ENCODE data around the gene HAGH. TPM values are rescaled to one million over a fixed set of nuclear protein-coding genes. Genes with fewer than 3 reads are reported as not detected.

The HAGH gene
- polyA plus RNA-seq, 1 experiment = 51.6 TPM

DNA sequence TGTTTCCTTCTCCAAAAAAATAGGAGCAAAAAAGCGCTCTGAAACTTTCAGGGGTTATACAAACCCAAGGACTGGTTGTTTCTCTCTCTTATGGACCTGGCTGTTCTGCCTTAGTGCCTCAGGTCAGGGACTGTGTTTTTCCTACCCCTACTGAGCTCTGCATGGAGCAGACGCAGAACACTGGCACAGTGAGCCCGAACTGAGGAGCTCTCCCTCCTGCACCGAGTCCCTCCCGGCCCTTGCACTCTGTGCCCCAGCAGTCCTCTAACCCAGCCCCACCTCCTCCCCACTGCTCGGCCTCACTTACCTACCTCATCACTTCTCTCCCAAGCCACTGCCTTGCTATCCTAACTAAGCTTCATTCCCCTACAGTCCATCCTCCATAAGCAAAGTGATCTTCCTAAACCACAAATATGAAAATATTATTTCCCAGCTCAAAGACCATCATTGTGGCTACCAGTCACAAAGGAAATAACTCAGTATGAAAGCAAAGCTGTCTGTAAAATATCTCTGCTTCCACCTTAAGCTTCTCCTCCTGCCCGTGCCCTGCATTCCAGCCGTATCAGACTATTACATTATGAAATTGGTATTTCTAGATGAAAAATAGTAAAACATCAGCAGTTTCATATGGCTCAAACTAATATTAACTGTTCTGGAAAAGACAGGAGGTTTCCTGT lies 31.7 kb upstream of the HAGH start:
- ChIA-PET POLR2A (interaction anchor here (0.5 kb wide), 1 partner anchor 250 kb away, joined by 6 read pairs; no protein-coding TSS in a partner anchor), CTCF (interaction anchor here (1.0 to 7.7 kb wide), 3 partner anchors 28 to 1190 kb away, joined by 3 to 48 read pairs (median 3); partner anchors contain the start of gene RHOT2)
- TF ChIP-seq, protein P1, sequence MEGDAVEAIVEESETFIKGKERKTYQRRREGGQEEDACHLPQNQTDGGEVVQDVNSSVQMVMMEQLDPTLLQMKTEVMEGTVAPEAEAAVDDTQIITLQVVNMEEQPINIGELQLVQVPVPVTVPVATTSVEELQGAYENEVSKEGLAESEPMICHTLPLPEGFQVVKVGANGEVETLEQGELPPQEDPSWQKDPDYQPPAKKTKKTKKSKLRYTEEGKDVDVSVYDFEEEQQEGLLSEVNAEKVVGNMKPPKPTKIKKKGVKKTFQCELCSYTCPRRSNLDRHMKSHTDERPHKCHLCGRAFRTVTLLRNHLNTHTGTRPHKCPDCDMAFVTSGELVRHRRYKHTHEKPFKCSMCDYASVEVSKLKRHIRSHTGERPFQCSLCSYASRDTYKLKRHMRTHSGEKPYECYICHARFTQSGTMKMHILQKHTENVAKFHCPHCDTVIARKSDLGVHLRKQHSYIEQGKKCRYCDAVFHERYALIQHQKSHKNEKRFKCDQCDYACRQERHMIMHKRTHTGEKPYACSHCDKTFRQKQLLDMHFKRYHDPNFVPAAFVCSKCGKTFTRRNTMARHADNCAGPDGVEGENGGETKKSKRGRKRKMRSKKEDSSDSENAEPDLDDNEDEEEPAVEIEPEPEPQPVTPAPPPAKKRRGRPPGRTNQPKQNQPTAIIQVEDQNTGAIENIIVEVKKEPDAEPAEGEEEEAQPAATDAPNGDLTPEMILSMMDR (IDR thresholded peaks at IDR 0.05; ENCODE audit: insufficient read depth, low read depth, low read length) = no peak
- no peak overlapping the region for H3K4me3 ChIP-seq (ENCODE audit: low read depth, low read length)
- no peaks in the 10 kb centered on the region for H3K36me3 ChIP-seq (ENCODE audit: control insufficient read depth, insufficient read depth, low read length)
- peaks cover 11% of the 10 kb centered on the region for H3K27me3 ChIP-seq (ENCODE audit: control insufficient read depth, insufficient read depth, low read length)
- DNase-seq (ENCODE audit: low read depth) = no peak

DNA sequence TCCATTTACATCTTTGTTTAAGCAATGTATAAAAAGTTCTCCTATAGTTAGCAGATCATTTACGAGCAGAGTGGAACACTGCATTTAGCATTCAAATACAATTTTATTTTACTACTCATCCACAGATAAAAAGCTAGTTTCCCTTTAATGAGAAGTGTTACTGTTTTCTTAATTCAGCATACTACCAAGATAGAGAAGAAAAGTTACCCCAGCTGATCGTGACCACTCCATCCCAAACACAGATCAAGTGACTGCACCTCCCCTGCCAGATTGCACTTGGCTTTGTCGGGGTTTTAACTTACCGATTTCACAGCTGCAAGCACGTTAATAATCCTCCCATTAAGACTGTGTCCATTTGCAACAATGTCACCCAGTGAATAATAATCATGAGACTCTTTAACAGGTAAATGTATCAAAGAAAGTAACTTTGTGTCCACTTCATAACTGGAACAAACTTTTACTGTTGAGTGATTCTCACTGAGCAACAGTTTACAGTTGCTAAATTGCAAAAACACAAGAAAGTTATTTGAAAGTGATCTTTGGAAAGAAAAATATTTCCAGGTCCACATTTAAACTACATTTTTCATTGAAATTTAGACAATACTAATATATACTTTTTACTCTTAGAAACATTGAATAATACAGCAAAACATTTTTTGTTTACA lies 30.9 kb upstream of the HAGH start:
- ChIA-PET POLR2A (no interaction called here), CTCF (interaction anchor here (1.0 to 7.7 kb wide), 2 partner anchors 72 to 1189 kb away, joined by 3 to 48 read pairs; partner anchors contain the start of gene RHOT2)
- Histone ChIP-seq H3K4me3 (ENCODE audit: low read depth, low read length) (no peak overlapping the region), H3K27me3 (ENCODE audit: control insufficient read depth, insufficient read depth, low read length) (peaks cover 11% of the 10 kb centered on the region), H3K36me3 (ENCODE audit: control insufficient read depth, insufficient read depth, low read length) (no peaks in the 10 kb centered on the region)
- DNase-seq (ENCODE audit: low read depth) = no peak
- TF ChIP-seq, protein P1 (IDR thresholded peaks at IDR 0.05; ENCODE audit: insufficient read depth, low read depth, low read length) = no peak

DNA sequence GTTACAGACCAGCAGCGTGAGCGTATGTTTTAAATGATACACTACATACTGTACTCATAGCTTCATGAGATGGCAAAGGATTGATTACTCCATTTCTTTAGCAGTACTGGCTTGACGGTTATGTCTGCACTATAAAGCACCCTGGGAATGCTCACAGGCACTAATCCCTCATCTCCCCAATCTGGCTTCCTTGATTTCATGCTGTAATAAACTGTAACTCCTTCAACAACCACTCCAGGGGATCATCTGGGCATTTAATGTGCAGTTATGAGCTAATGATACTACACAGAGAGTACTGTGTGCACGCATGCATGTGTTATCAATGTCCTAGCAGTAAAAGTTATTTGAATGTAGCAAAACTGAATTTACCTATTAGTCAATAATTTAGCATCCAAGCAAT lies 25.2 kb upstream of the HAGH start:
- no peak overlapping the region for H3K4me3 ChIP-seq (ENCODE audit: low read depth, low read length)
- TF ChIP-seq, protein P1 (IDR thresholded peaks at IDR 0.05; ENCODE audit: insufficient read depth, low read depth, low read length) = no peak
- POLR2A ChIA-PET = no interaction called here
- CTCF ChIA-PET = no interaction called here
- peaks cover 4% of the 10 kb centered on the region; the same call in 1 of the 2 replicates for H3K27me3 ChIP-seq (ENCODE audit: control insufficient read depth, insufficient read depth, low read length)
- no peak for DNase-seq (ENCODE audit: low read depth)
- no peaks in the 10 kb centered on the region for H3K36me3 ChIP-seq (ENCODE audit: control insufficient read depth, insufficient read depth, low read length)

DNA sequence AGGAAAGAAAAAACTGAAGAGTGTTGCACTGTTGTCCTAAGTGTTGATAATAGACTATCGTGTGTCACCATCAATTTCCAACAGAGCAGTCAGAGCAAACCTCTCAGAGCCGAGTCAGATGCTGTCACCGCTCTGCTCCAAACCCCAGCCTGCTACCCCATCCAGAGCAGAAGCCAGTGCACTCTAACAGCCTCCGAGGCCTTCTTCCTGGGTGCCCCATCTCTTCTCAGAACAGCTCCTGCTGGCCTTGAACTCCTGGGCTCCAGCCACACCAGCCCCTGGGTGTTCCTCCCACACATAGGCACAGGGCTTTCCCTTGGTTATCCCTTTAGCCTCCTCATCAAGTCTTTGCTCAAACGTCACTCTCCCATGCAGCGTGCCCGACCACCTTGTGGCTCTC lies 24.4 kb upstream of the HAGH start:
- POLR2A ChIA-PET = no interaction called here
- no peaks in the 10 kb centered on the region for H3K36me3 ChIP-seq (ENCODE audit: control insufficient read depth, insufficient read depth, low read length)
- DNase-seq (ENCODE audit: low read depth) = no peak
- CTCF ChIA-PET = interaction anchor here (0.6 kb wide), 1 partner anchor 163 kb away, joined by 3 read pairs; no protein-coding TSS in a partner anchor
- TF ChIP-seq, protein P1 (IDR thresholded peaks at IDR 0.05; ENCODE audit: insufficient read depth, low read depth, low read length) = no peak
- no peak overlapping the region for H3K4me3 ChIP-seq (ENCODE audit: low read depth, low read length)
- H3K27me3 ChIP-seq (ENCODE audit: control insufficient read depth, insufficient read depth, low read length) = peaks cover 4% of the 10 kb centered on the region; the same call in 1 of the 2 replicates

DNA sequence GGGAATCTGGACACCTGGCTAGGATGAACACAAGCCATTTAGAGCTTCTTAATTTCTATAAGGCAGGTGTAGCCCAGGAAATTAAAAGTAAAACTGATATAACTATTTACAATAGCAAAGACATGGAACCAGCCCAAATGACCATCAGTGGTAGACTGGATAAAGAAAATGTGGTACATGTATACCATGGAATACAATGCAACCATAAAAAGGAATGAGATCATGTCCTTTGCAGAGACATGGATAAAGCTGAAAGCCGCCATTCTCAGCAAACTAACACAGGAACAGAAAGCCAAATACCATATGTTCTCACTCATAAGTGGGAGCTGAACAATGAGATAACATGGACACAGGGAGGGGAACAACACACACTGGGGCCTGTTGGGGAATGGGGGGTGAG lies 19.8 kb upstream of the HAGH start:
- ChIA-PET POLR2A (no interaction called here), CTCF (interaction anchor here (1.4 kb wide), 1 partner anchor 82 kb away, joined by 5 read pairs; no protein-coding TSS in a partner anchor)
- no peaks in the 10 kb centered on the region for H3K27me3 ChIP-seq (ENCODE audit: control insufficient read depth, insufficient read depth, low read length)
- DNase-seq (ENCODE audit: low read depth) = no peak
- TF ChIP-seq, protein P1 (IDR thresholded peaks at IDR 0.05; ENCODE audit: insufficient read depth, low read depth, low read length) = no peak
- no peaks in the 10 kb centered on the region for H3K36me3 ChIP-seq (ENCODE audit: control insufficient read depth, insufficient read depth, low read length)
- H3K4me3 ChIP-seq (ENCODE audit: low read depth, low read length) = no peak overlapping the region
